Lung (tissue), 12 donors: ENCODE results near the gene TMEM259. TPM values are rescaled to one million over a fixed set of nuclear protein-coding genes. Genes with fewer than 3 reads are reported as not detected.

Experiments used
- ATAC-seq: fragments of 200-7000 bp; cut with Tn5 transposase; one replicate; pipeline ENCODE4 v1.9.1; 2020; ENCODE audit warnings: moderate number of reproducible peaks; ENCODE audit not compliant: insufficient read depth, low FRiP score
- DNase-seq, 3 donors: peaks; one replicate each; pipeline ENCODE4 v3.0.0-alpha.2; 2013 to 2017
- H3K27ac ChIP-seq, 2 donors: one replicate each; pipeline ENCODE4 v1.5.1; 2013; ENCODE audit warnings: mild to moderate bottlenecking in 2 of 2, moderate library complexity in 2 of 2, control low read depth in 1 of 2, inconsistent platforms in 1 of 2, low read depth in 1 of 2, low read length in 1 of 2
- H3K27me3 ChIP-seq, 3 donors: one replicate each; pipeline ENCODE4 v1.5.1; 2013; ENCODE audit warnings: low read length in 2 of 3; ENCODE audit not compliant: control insufficient read depth in 3 of 3, insufficient read depth in 3 of 3
- H3K36me3 ChIP-seq, 4 donors: one replicate each; pipeline ENCODE4 v1.5.1; 2013; ENCODE audit warnings: low read length in 4 of 4, mild to moderate bottlenecking in 1 of 4, moderate library complexity in 1 of 4; ENCODE audit not compliant: control insufficient read depth in 4 of 4, insufficient read depth in 4 of 4
- H3K4me1 ChIP-seq, 5 donors: one replicate each; pipeline ENCODE4 v1.5.1; 2013; ENCODE audit warnings: low read length in 5 of 5, mild to moderate bottlenecking in 2 of 5, moderate library complexity in 1 of 5; ENCODE audit not compliant: control insufficient read depth in 5 of 5, insufficient read depth in 5 of 5
- H3K4me3 ChIP-seq: one replicate; pipeline ENCODE4 v1.5.1; 2013; ENCODE audit warnings: mild to moderate bottlenecking, control low read depth, moderate library complexity
- H3K9ac ChIP-seq, 2 donors: one replicate each; pipeline ENCODE4 v1.5.1; 2013; ENCODE audit warnings: low read length in 2 of 2, control low read depth in 1 of 2; ENCODE audit not compliant: insufficient read depth in 1 of 2
- H3K9me3 ChIP-seq, 4 donors: one replicate each; pipeline ENCODE4 v1.5.1; 2013; ENCODE audit warnings: low read length in 3 of 4, mild to moderate bottlenecking in 1 of 4, moderate library complexity in 1 of 4; ENCODE audit not compliant: control insufficient read depth in 4 of 4, insufficient read depth in 3 of 4
- CTCF ChIP-seq: IDR thresholded peaks from 2 replicates; pipeline ENCODE4 v1.5.1; 2012; ENCODE audit warnings: mild to moderate bottlenecking; ENCODE audit errors: control extremely low read depth, extremely low read depth
- WGBS, 2 donors: extraction: QIAGEN DNeasy Blood & Tissue Kit; methylation state at CpG; one replicate each; pipeline ENCODE4 v1.1.7; 2013; 5-methylcytosine and 5-hydroxymethylcytosine counted together
- polyA plus RNA-seq, 2 donors: library from polyadenylated mRNA; stranded (reverse); fragments of 200-250 nt; gene quantifications; one replicate each; pipeline ENCODE4 v1.2.1, GENCODE V29; 2013
- total RNA-seq, 2 donors: library from RNA; depleted of rRNA in 1 of 2; stranded (reverse); fragments of >200 nt in 1 of 2; gene quantifications; one replicate each; pipeline ENCODE4 v1.2.1, GENCODE V29; 2014 to 2021
- donor health status: control.
- donor health status: control.
- donor health status: Bipolar disorder and iron deficiency.
- donor health status: healthy.
- donor health status: DM: yes; HTN: yes; CAD: no.

Gene TMEM259
- total and polyA plus RNA-seq, 4 donors = 61.1 to 262 (median 195) TPM

GRCh38 chr19:964761-965694 lies 55.9 kb downstream of the TMEM259 start:
- peaks cover 9 to 37% (median 27%) of the 10 kb centered on the region in 4 donors for H3K36me3 ChIP-seq
- TF ChIP-seq CTCF = no peak
- H3K9ac ChIP-seq = no peak overlapping the region
- ATAC-seq = no peak
- H3K9me3 ChIP-seq = peaks cover 0 to 2% (median under 1%) of the 10 kb centered on the region in 4 donors
- no peak overlapping the region for H3K4me3 ChIP-seq
- H3K27me3 ChIP-seq = no peaks in the 10 kb centered on the region
- WGBS, 2 donors = 97% methylated on average over 19 of the region's 19 CpGs
- H3K27ac ChIP-seq = no peak overlapping the region
- peaks cover 0 to 19% (median 6%) of the 10 kb centered on the region in 5 donors for H3K4me1 ChIP-seq
- no peak for DNase-seq

- no peak overlapping the region for H3K9ac ChIP-seq
- H3K4me3 ChIP-seq = no peak overlapping the region
- TF ChIP-seq CTCF = no peak
- WGBS, 2 donors = 97 to 98% methylated on average over 16 of the region's 16 CpGs
- no peak for DNase-seq
- no peak overlapping the region for H3K27ac ChIP-seq
- no peaks in the 10 kb centered on the region for H3K27me3 ChIP-seq
- peaks cover 9 to 36% (median 27%) of the 10 kb centered on the region in 4 donors for H3K36me3 ChIP-seq
- H3K9me3 ChIP-seq = peaks cover 0 to 2% (median under 1%) of the 10 kb centered on the region in 4 donors
- ATAC-seq = no peak
- peaks cover 0 to 20% (median 6%) of the 10 kb centered on the region in 5 donors for H3K4me1 ChIP-seq
Measured at GRCh38 chr19:964116-964520, 56.8 kb downstream of the TMEM259 start.

GRCh38 chr19:963486-963951 lies 57.4 kb downstream of the TMEM259 start:
- Histone ChIP-seq H3K4me3 (no peak overlapping the region), H3K9ac (no peak overlapping the region), H3K9me3 (peaks cover 0 to 2% (median under 1%) of the 10 kb centered on the region in 4 donors), H3K4me1 (peaks cover 0 to 20% (median 6%) of the 10 kb centered on the region in 5 donors), H3K27me3 (no peaks in the 10 kb centered on the region), H3K36me3 (peaks cover 9 to 32% (median 25%) of the 10 kb centered on the region in 4 donors), H3K27ac (no peak overlapping the region)
- ATAC-seq = no peak
- no peak for TF ChIP-seq CTCF
- 82 to 90% methylated on average over 9 to 11 of the region's 11 CpGs for WGBS, 2 donors
- peak in 1 of 3 donors; percentile 41 for DNase-seq
